SK-N-SH treated with all-trans-retinoic acid at 6 μM for 48 hours (cell line): ENCODE data around the gene KRTAP4-12.
A peak's percentile ranks its signal among the peaks of the same experiment; 100 is the strongest.

ENCODE experiments used
- ATAC-seq: fragments of 200-7000 bp; cut with Tn5 transposase; 3 replicates; pipeline ENCODE4 v1.9.1; 2020; ENCODE audit warnings: mild to moderate bottlenecking, moderate library complexity
- BACH2 ChIP-seq: fragments of 250-450 bp; sonication (Bioruptor Pico); IDR thresholded peaks from 2 replicates; pipeline ENCODE4 v1.9.0; 2021; ENCODE audit warnings: mild to moderate bottlenecking, borderline replicate concordance
- CSDC2 ChIP-seq: fragments of 250-450 bp; sonication (Bioruptor Pico); IDR thresholded peaks from 2 replicates; pipeline ENCODE4 v1.5.0; 2020; ENCODE audit warnings: mild to moderate bottlenecking, moderate library complexity
- ESRRG ChIP-seq: fragments of 250-450 bp; sonication (Bioruptor Pico); IDR thresholded peaks from 2 replicates; pipeline ENCODE4 v1.6.1; 2021; ENCODE audit warnings: mild to moderate bottlenecking
- GLIS3 ChIP-seq: fragments of 250-450 bp; sonication (Bioruptor Pico); IDR thresholded peaks from 2 replicates; pipeline ENCODE4 v1.5.0; 2020; ENCODE audit warnings: mild to moderate bottlenecking, moderate library complexity
- ISL1 ChIP-seq: fragments of 250-450 bp; sonication (Bioruptor Pico); IDR thresholded peaks from 2 replicates; pipeline ENCODE4 v2.1.2; 2022; ENCODE audit warnings: mild to moderate bottlenecking, moderate library complexity
- OSR1 ChIP-seq: fragments of 250-450 bp; sonication (Bioruptor Pico); IDR thresholded peaks from 2 replicates; pipeline ENCODE4 v1.8.0; 2022; ENCODE audit warnings: moderate library complexity, mild to moderate bottlenecking, inconsistent platforms
- PATZ1 ChIP-seq: fragments of 250-450 bp; sonication (Bioruptor Pico); IDR thresholded peaks from 2 replicates; pipeline ENCODE4 v1.8.0; 2020; ENCODE audit warnings: mild to moderate bottlenecking, moderate library complexity, borderline replicate concordance
- POU6F1 ChIP-seq: fragments of 250-450 bp; sonication (Bioruptor Pico); IDR thresholded peaks from 2 replicates; pipeline ENCODE4 v1.8.0; 2021; ENCODE audit warnings: low read depth, mild to moderate bottlenecking, moderate library complexity, borderline replicate concordance
- PPARA ChIP-seq: fragments of 250-450 bp; sonication (Bioruptor Pico); IDR thresholded peaks from 2 replicates; pipeline ENCODE4 v1.5.0; 2020; ENCODE audit warnings: mild to moderate bottlenecking, borderline replicate concordance
- RARB ChIP-seq: fragments of 250-450 bp; sonication (Bioruptor Pico); IDR thresholded peaks from 2 replicates; pipeline ENCODE4 v1.8.0; 2021; ENCODE audit warnings: mild to moderate bottlenecking, moderate library complexity
- SNAI2 ChIP-seq: fragments of 250-450 bp; sonication (Bioruptor Pico); IDR thresholded peaks from 2 replicates; pipeline ENCODE4 v1.5.0; 2020; ENCODE audit warnings: mild to moderate bottlenecking, moderate library complexity
- TCF4 ChIP-seq: fragments of 250-450 bp; sonication (Bioruptor Pico); IDR thresholded peaks from 2 replicates; pipeline ENCODE4 v1.8.0; 2021; ENCODE audit warnings: mild to moderate bottlenecking, moderate library complexity, borderline replicate concordance
- TOX ChIP-seq: fragments of 250-450 bp; sonication (Bioruptor Pico); IDR thresholded peaks from 2 replicates; pipeline ENCODE4 v1.8.0; 2021; ENCODE audit warnings: mild to moderate bottlenecking, moderate library complexity, borderline replicate concordance
- ZFP3 ChIP-seq: fragments of 250-450 bp; sonication (Bioruptor Pico); IDR thresholded peaks from 2 replicates; pipeline ENCODE4 v1.5.0; 2020; ENCODE audit warnings: mild to moderate bottlenecking, moderate library complexity
- ZNF8 ChIP-seq: fragments of 450-650 bp; formaldehyde crosslinking; IDR thresholded peaks from 2 replicates; pipeline ENCODE4 v1.5.0; 2020; ENCODE audit warnings: mild to moderate bottlenecking, moderate library complexity
- TF ChIP-seq, protein P1 (sequence below): fragments of 250-450 bp; sonication (Bioruptor Pico); IDR thresholded peaks from 2 replicates; pipeline ENCODE4 v1.5.1; 2021; ENCODE audit warnings: mild to moderate bottlenecking, moderate library complexity
- TF ChIP-seq, protein P2 (sequence below): fragments of 250-450 bp; sonication (Bioruptor Pico); IDR thresholded peaks from 2 replicates; pipeline ENCODE4 v1.5.1; 2020; ENCODE audit warnings: low read depth, mild to moderate bottlenecking, moderate library complexity
- TF ChIP-seq, protein P3 (sequence below): fragments of 250-450 bp; sonication (Bioruptor Pico); IDR thresholded peaks from 2 replicates; pipeline ENCODE4 v1.5.0; 2020; ENCODE audit warnings: mild to moderate bottlenecking, moderate library complexity

The KRTAP4-12 gene

GRCh38 chr17:41103896-41104295 lies 20.1 kb downstream of the KRTAP4-12 start:
- TF ChIP-seq PATZ1 (CRISPR knock-in tag): no peak
- peak; percentile 81; the same call in 1 of the 2 replicates for TF ChIP-seq ZFP3 (CRISPR knock-in tag)
- ATAC-seq: no peak

DNA sequence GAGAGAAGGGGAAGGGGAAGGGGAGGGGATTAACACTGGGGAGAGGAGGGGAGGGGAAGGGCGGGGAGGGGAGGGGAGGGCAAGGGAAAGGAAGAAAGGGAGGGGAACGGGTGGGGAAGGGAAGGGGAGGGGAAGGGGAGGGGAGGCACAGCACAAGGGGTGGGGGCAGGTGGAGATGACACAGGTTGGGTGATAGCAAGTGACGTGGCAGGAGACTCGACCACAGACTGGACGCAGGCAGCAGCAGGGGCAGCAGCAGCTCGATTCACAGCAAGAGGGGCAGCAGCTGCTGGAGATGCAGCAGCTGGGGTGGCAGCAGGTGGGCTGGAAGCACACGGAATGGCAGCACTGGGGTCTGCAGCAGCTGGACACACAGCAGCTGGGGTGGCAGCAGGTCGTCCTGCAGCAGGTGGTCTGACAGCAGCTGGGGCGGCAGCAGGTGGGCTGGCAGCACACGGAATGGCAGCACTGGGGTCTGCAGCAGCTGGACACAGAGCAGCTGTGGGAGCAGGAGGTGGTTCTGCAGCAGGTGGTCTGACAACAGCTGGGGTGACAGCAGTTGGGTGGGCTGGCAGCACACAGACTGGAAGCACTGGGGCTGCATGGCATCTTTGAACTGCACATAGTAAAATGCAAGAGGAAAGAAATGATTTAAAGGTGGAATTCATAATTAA lies 22.3 kb downstream of the KRTAP4-12 start, which contains the start of gene KRTAP4-16:
Gene KRTAP4-16, minus strand, starts transcription at position 624 of the 674 bp plus-strand sequence. Its CDS starts 0 bp downstream, at position 624.
- TF ChIP-seq TOX (CRISPR knock-in tag) (no peak), PATZ1 (CRISPR knock-in tag) (no peak), SNAI2 (CRISPR knock-in tag) (no peak), OSR1 (CRISPR knock-in tag) (no peak), PPARA (CRISPR knock-in tag) (no peak), ISL1 (no peak)
- TF ChIP-seq, protein P1, sequence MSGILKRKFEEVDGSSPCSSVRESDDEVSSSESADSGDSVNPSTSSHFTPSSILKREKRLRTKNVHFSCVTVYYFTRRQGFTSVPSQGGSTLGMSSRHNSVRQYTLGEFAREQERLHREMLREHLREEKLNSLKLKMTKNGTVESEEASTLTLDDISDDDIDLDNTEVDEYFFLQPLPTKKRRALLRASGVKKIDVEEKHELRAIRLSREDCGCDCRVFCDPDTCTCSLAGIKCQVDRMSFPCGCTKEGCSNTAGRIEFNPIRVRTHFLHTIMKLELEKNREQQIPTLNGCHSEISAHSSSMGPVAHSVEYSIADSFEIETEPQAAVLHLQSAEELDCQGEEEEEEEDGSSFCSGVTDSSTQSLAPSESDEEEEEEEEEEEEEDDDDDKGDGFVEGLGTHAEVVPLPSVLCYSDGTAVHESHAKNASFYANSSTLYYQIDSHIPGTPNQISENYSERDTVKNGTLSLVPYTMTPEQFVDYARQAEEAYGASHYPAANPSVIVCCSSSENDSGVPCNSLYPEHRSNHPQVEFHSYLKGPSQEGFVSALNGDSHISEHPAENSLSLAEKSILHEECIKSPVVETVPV (CRISPR knock-in tag): no peak
- no peak for ATAC-seq

- peak; percentile 25; the same call in 2 of the 3 replicates for ATAC-seq
Observed at GRCh38 chr17:41099682-41100480, 24.1 kb downstream of the KRTAP4-12 start.

GRCh38 chr17:41098481-41098880 lies 25.5 kb downstream of the KRTAP4-12 start:
- no peak for ATAC-seq
- TF ChIP-seq PATZ1 (CRISPR knock-in tag) (no peak), BACH2 (CRISPR knock-in tag) (no peak), GLIS3 (CRISPR knock-in tag) (no peak), RARB (no peak), ISL1 (no peak), CSDC2 (CRISPR knock-in tag) (no peak), TCF4 (CRISPR knock-in tag) (no peak), ESRRG (no peak), OSR1 (CRISPR knock-in tag) (no peak)
- TF ChIP-seq, all 23 proteins: peak for 0

DNA sequence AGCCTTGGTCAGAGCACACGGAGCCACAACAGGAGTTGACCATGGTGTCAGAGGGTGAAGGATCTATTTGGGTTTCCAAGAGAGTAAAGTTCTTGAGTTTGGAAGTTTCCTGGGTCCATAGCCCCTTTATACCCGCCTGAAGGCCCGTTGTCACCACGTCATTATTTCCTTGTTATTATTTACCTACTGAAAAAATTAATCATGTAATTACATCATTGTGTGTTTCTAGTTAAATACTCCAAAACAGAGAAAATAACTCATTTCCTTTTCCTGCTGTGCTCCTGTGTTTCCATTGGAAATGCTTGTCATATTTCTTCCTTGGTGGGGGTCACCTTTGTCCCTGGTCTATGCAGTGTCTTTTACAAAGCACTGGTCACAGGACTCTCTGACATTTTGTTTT lies 25.9 kb downstream of the KRTAP4-12 start, which contains the start of gene KRTAP4-8:
Gene KRTAP4-8, minus strand, starts transcription at position 101 of the 400 bp plus-strand sequence. Its CDS starts 58 bp downstream, at position 43.
- no peak for TF ChIP-seq ISL1
- no peak for TF ChIP-seq POU6F1 (CRISPR knock-in tag)
- no peak for TF ChIP-seq GLIS3 (CRISPR knock-in tag)
- no peak for TF ChIP-seq TCF4 (CRISPR knock-in tag)
- TF ChIP-seq RARB: no peak
- TF ChIP-seq, protein P2, sequence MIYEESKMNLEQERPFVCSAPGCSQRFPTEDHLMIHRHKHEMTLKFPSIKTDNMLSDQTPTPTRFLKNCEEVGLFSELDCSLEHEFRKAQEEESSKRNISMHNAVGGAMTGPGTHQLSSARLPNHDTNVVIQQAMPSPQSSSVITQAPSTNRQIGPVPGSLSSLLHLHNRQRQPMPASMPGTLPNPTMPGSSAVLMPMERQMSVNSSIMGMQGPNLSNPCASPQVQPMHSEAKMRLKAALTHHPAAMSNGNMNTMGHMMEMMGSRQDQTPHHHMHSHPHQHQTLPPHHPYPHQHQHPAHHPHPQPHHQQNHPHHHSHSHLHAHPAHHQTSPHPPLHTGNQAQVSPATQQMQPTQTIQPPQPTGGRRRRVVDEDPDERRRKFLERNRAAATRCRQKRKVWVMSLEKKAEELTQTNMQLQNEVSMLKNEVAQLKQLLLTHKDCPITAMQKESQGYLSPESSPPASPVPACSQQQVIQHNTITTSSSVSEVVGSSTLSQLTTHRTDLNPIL (CRISPR knock-in tag): no peak
- TF ChIP-seq ZFP3 (CRISPR knock-in tag): no peak
- no peak for TF ChIP-seq ZNF8
- TF ChIP-seq, protein P3, sequence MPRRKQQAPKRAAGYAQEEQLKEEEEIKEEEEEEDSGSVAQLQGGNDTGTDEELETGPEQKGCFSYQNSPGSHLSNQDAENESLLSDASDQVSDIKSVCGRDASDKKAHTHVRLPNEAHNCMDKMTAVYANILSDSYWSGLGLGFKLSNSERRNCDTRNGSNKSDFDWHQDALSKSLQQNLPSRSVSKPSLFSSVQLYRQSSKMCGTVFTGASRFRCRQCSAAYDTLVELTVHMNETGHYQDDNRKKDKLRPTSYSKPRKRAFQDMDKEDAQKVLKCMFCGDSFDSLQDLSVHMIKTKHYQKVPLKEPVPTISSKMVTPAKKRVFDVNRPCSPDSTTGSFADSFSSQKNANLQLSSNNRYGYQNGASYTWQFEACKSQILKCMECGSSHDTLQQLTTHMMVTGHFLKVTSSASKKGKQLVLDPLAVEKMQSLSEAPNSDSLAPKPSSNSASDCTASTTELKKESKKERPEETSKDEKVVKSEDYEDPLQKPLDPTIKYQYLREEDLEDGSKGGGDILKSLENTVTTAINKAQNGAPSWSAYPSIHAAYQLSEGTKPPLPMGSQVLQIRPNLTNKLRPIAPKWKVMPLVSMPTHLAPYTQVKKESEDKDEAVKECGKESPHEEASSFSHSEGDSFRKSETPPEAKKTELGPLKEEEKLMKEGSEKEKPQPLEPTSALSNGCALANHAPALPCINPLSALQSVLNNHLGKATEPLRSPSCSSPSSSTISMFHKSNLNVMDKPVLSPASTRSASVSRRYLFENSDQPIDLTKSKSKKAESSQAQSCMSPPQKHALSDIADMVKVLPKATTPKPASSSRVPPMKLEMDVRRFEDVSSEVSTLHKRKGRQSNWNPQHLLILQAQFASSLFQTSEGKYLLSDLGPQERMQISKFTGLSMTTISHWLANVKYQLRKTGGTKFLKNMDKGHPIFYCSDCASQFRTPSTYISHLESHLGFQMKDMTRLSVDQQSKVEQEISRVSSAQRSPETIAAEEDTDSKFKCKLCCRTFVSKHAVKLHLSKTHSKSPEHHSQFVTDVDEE (CRISPR knock-in tag): no peak
- no peak for ATAC-seq
